CD4-positive, alpha-beta T cell (primary cell): ENCODE data around the gene PKP1. TPM values are rescaled to one million over a fixed set of nuclear protein-coding genes. Genes with fewer than 3 reads are reported as not detected.

Experiments used
- ATAC-seq: fragments of 200-7000 bp; cut with Tn5 transposase; one replicate; pipeline ENCODE4 v1.10.0; 2022; ENCODE audit warnings: mild to moderate bottlenecking; ENCODE audit not compliant: poor library complexity
- CTCF ChIA-PET: fragments of 350-600 bp; sonication (Branson Sonifier 250); formaldehyde crosslinking; loops from one replicate; lab custom pipeline; 2021; ENCODE audit warnings: antibody characterized with exemption, inconsistent platforms; lab: Charles Lee
- POLR2A ChIA-PET: fragments of 350-600 bp; sonication (Branson Sonifier 250); formaldehyde crosslinking; loops from one replicate; lab custom pipeline; 2021; ENCODE audit warnings: antibody characterized with exemption, inconsistent platforms; lab: Charles Lee
- DNase-seq, 14 experiments: peaks; one replicate each; pipeline ENCODE4 v3.0.0-alpha.2; 2013 to 2020; ENCODE audit warnings: mixed read lengths in 2 of 14
- H3K27ac ChIP-seq, 2 donors: one replicate each; pipeline versions ENCODE4 v1.5.1 to v1.7.0; 2013; ENCODE audit warnings: low read length in 2 of 2, low read depth in 1 of 2, mild to moderate bottlenecking in 1 of 2
- H3K27me3 ChIP-seq, 2 experiments: 1 replicate in 1 of 2; 2 replicates in 1 of 2; pipeline versions ENCODE4 v1.6.1 to v1.7.0; 2013; ENCODE audit warnings: low read length in 2 of 2, control low read depth in 1 of 2, mild to moderate bottlenecking in 1 of 2, moderate library complexity in 1 of 2; ENCODE audit not compliant: insufficient read depth in 2 of 2, control insufficient read depth in 1 of 2
- H3K36me3 ChIP-seq: one replicate; pipeline ENCODE4 v1.6.1; 2013; ENCODE audit warnings: low read length, control low read depth; ENCODE audit not compliant: insufficient read depth
- H3K4me1 ChIP-seq: one replicate; pipeline ENCODE4 v1.6.1; 2013; ENCODE audit warnings: low read length, control low read depth; ENCODE audit not compliant: insufficient read depth
- H3K4me3 ChIP-seq: one replicate; pipeline ENCODE4 v1.5.1; 2013; ENCODE audit warnings: mild to moderate bottlenecking, low read length, moderate library complexity
- H3K9me3 ChIP-seq, 2 experiments: 1 replicate in 1 of 2; 2 replicates in 1 of 2; pipeline versions ENCODE4 v1.6.1 to v1.7.0; 2013; ENCODE audit warnings: low read length in 2 of 2, mild to moderate bottlenecking in 2 of 2, control low read depth in 1 of 2, moderate library complexity in 1 of 2; ENCODE audit not compliant: control insufficient read depth in 1 of 2, insufficient read depth in 1 of 2
- H3K27ac Mint-ChIP-seq: one replicate; pipeline ENCODE4 v1.8.0; 2020; ENCODE audit warnings: mixed read lengths
- H3K27me3 Mint-ChIP-seq: one replicate; pipeline ENCODE4 v1.8.0; 2021; ENCODE audit warnings: mixed read lengths
- H3K36me3 Mint-ChIP-seq: one replicate; pipeline ENCODE4 v1.8.0; 2021; ENCODE audit warnings: low read depth, mixed read lengths
- H3K4me1 Mint-ChIP-seq: one replicate; pipeline ENCODE4 v1.8.0; 2021; ENCODE audit warnings: low read depth, mixed read lengths
- H3K4me3 Mint-ChIP-seq: one replicate; pipeline ENCODE4 v1.8.0; 2020; ENCODE audit warnings: mild to moderate bottlenecking, mixed read lengths
- H3K9me3 Mint-ChIP-seq: one replicate; pipeline ENCODE4 v1.8.0; 2020; ENCODE audit warnings: mixed read lengths
- intact Hi-C, 2 experiments: fragments of 100-400 bp; cut with DNase I in 1 of 2; cut with micrococcal nuclease in 1 of 2; formaldehyde crosslinking; loops; one replicate each; pipeline versions ENCODE4 v1.15.1 to v1.9.0; 2023 to 2025; cut with DNase I, micrococcal nuclease
- total RNA-seq, 174 experiments: library from RNA in 2 of 174; stranded (reverse) in 2 of 174; gene quantifications; one replicate each; pipeline ENCODE4 v1.2.3 and lab custom pipeline; 2021 to 2026
- TF ChIP-seq, protein P1 (sequence below): fragments of 200-600 bp; IDR thresholded peaks from one replicate; pipeline ENCODE4 v1.8.0; 2022; ENCODE audit warnings: antibody characterized with exemption, mild to moderate bottlenecking

The PKP1 gene
- total RNA-seq, 2 experiments from 2014 or later, result not detected

DNA sequence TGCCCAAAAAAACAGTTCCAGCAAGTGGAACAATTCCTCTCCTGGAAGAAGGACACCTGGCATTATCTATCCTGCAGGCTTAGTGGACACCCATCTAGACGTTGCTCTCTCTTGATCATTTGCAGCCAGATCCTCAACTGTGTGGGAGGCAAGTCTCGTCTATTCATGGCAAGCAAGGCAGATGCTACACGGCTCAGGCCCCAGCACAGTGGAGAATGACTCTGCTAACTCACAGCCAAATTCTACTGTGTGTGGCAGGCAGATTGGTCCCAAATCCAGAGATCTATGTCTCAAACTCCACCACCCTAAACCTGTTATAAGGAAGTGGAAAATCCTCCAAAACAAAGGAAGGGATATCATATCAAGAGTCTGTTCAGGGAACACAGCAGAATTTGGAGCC lies 87.2 kb downstream of the PKP1 start:
- no peaks in the 10 kb centered on the region for H3K4me1 Mint-ChIP-seq
- no peaks in the 10 kb centered on the region for H3K9me3 Mint-ChIP-seq
- Histone ChIP-seq H3K4me3 (no peak overlapping the region), H3K36me3 (no peaks in the 10 kb centered on the region), H3K4me1 (no peaks in the 10 kb centered on the region), H3K9me3 (no peaks in the 10 kb centered on the region), H3K27ac (no peak overlapping the region), H3K27me3 (peaks cover 7 to 15% of the 10 kb centered on the region in 2 experiments)
- no peak overlapping the region for H3K4me3 Mint-ChIP-seq
- peaks cover 22% of the 10 kb centered on the region for H3K27me3 Mint-ChIP-seq
- ChIA-PET CTCF (no interaction called here), POLR2A (no interaction called here)
- TF ChIP-seq, protein P1, sequence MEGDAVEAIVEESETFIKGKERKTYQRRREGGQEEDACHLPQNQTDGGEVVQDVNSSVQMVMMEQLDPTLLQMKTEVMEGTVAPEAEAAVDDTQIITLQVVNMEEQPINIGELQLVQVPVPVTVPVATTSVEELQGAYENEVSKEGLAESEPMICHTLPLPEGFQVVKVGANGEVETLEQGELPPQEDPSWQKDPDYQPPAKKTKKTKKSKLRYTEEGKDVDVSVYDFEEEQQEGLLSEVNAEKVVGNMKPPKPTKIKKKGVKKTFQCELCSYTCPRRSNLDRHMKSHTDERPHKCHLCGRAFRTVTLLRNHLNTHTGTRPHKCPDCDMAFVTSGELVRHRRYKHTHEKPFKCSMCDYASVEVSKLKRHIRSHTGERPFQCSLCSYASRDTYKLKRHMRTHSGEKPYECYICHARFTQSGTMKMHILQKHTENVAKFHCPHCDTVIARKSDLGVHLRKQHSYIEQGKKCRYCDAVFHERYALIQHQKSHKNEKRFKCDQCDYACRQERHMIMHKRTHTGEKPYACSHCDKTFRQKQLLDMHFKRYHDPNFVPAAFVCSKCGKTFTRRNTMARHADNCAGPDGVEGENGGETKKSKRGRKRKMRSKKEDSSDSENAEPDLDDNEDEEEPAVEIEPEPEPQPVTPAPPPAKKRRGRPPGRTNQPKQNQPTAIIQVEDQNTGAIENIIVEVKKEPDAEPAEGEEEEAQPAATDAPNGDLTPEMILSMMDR, result no peak
- no peaks in the 10 kb centered on the region for H3K36me3 Mint-ChIP-seq
- DNase-seq, result no peak
- ATAC-seq, result no peak
- intact Hi-C loops, result no loop called here
- H3K27ac Mint-ChIP-seq, result no peak overlapping the region

DNA sequence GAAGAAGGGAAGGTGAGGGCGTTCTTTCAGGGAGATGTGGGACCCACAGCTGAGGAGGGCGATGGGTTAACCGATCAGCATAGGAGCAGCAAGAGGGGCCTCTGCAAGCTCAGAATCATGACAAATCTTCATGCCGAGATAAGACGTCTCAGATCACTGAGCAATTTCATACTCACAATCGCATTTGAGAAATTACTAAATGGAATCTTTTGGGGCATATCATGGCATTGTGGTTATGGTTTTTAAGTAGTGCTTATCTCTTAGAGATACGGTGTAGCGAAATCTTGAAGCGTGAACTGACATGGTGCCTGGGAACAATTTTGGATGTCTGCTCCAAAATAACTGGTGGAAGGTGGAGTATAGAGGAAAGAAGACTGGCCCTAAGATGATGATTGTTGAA lies 88.0 kb downstream of the PKP1 start:
- Histone ChIP-seq H3K27me3 (peaks cover 10 to 12% of the 10 kb centered on the region in 2 experiments), H3K36me3 (no peaks in the 10 kb centered on the region), H3K4me3 (no peak overlapping the region), H3K27ac (no peak overlapping the region), H3K9me3 (no peaks in the 10 kb centered on the region), H3K4me1 (no peaks in the 10 kb centered on the region)
- ATAC-seq, result no peak
- TF ChIP-seq, protein P1, result no peak
- no peak overlapping the region for H3K4me3 Mint-ChIP-seq
- ChIA-PET POLR2A (no interaction called here), CTCF (no interaction called here)
- intact Hi-C loops, result no loop called here
- H3K9me3 Mint-ChIP-seq, result no peaks in the 10 kb centered on the region
- DNase-seq, result no peak
- H3K27ac Mint-ChIP-seq, result no peak overlapping the region
- no peaks in the 10 kb centered on the region for H3K4me1 Mint-ChIP-seq
- no peaks in the 10 kb centered on the region for H3K36me3 Mint-ChIP-seq
- H3K27me3 Mint-ChIP-seq, result peaks cover 17% of the 10 kb centered on the region

DNA sequence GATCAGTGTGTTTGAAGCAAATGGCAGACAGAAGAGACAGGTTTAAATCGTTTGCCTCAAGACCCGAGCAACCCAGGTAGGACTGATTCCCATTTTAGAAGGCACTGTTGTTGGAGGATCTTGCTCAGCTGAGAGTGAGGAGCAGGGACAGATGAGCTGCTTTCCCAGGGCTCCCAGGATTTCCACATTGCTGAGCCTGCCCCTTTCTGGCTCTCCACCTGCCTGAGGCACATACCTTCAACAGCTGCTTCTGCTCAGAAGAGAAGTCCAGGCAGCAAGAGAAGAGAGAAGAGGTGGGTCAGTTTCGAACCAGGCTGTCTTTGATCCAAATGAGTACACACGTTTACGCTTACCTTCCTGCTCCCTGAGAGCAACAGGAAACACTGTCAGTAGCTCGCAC lies 88.5 kb downstream of the PKP1 start:
- ChIA-PET POLR2A (no interaction called here), CTCF (no interaction called here)
- H3K9me3 ChIP-seq, result no peaks in the 10 kb centered on the region
- DNase-seq, result no peak
- H3K4me3 ChIP-seq, result no peak overlapping the region
- no peak overlapping the region for H3K27ac ChIP-seq
- H3K4me3 Mint-ChIP-seq, result no peak overlapping the region
- TF ChIP-seq, protein P1, result no peak
- no peaks in the 10 kb centered on the region for H3K4me1 ChIP-seq
- no peaks in the 10 kb centered on the region for H3K9me3 Mint-ChIP-seq
- H3K4me1 Mint-ChIP-seq, result no peaks in the 10 kb centered on the region
- H3K27ac Mint-ChIP-seq, result no peak overlapping the region
- H3K36me3 ChIP-seq, result no peaks in the 10 kb centered on the region
- H3K27me3 Mint-ChIP-seq, result peaks cover 17% of the 10 kb centered on the region
- intact Hi-C loops, result no loop called here
- no peak for ATAC-seq
- no peaks in the 10 kb centered on the region for H3K36me3 Mint-ChIP-seq
- H3K27me3 ChIP-seq, result peaks cover 14% of the 10 kb centered on the region in 2 experiments
